ACHN (cell line): ENCODE results near the gene ITLN2.
"Not testable (repeated sequence)": the region's sequence is repeated elsewhere in the genome, so short reads cannot be mapped to it uniquely, and the experiment has no call there.

ENCODE experiments used
- DNase-seq: peaks from one replicate; pipeline ENCODE4 v3.0.0-alpha.2; 2015
- in situ Hi-C: cut with HindIII; loops from 2 replicates; pipeline ENCODE4 v1.10.0; 2017; ENCODE audit warnings: low sequenced_read_pairs, low pct_ligation_motif_present, low pct_unique_long_range_greater_than_20kb

Gene ITLN2

GRCh38 chr1:160963521-160963920 is 8.9 kb upstream of the ITLN2 start:
- no peak for DNase-seq
- in situ Hi-C loops: no loop called here

- no peak for DNase-seq
- in situ Hi-C loops: no loop called here
Observed at GRCh38 chr1:160961419-160961818, 6.8 kb upstream of the ITLN2 start.

DNA sequence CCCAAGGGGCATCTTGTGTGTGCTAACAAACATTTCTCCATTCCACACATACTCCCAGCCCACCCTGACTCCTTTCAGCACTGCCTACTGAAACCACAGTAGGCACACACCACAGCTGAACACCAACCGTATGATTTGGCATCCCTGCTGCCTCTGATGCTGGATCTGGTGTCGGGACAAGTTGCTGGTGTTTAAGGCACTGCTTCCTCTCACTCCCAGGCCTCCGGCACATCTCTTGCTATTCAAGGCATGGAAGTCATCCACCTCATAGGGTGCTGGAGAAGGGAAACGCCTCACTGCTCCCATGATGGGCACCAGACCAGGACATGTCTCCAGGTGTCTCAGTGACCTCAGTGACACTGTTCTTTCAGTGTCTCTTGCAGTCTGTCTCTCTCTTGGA is 2.4 kb upstream of the ITLN2 start:
- in situ Hi-C loops: no loop called here
- no peak for DNase-seq

DNA sequence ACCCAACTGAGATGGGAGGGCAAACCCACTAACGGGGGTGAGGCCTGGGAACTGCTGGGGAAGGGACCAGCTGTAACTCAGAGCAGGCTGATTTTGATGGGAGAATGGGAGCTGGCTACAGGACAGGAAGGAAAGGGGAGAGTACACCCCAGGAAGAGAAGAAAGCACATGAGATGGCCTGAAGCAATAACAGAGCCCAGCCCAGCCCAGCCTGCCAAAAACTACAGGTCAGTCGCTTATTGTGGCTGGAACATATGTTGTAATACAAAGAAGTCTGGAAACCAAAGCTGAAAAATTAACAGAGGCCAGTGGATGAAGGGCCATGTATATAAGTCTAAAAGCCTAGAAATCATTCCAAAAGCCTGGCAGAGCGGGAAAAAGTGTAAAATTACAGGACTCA is 1.6 kb downstream of the ITLN2 start:
- in situ Hi-C loops: no loop called here
- no peak for DNase-seq

GRCh38 chr1:160952129-160952510 is 2.5 kb downstream of the ITLN2 start:
- in situ Hi-C loops: no loop called here
- no peak for DNase-seq

- in situ Hi-C loops: no loop called here
- DNase-seq: peak; percentile 67
Observed at GRCh38 chr1:160951443-160952128, 3.0 kb downstream of the ITLN2 start.

- no peak for DNase-seq
- in situ Hi-C loops: no loop called here
Observed at GRCh38 chr1:160950657-160951056, 4.0 kb downstream of the ITLN2 start.

- in situ Hi-C loops: no loop called here
- no peak for DNase-seq
Observed at GRCh38 chr1:160949881-160950280, 4.7 kb downstream of the ITLN2 start.

GRCh38 chr1:160949216-160949880 is 5.3 kb downstream of the ITLN2 start:
- peak; percentile 67 for DNase-seq
- in situ Hi-C loops: not testable (repeated sequence)

- DNase-seq, in situ Hi-C loops: not testable (repeated sequence)
Observed at GRCh38 chr1:160947174-160947759, 7.3 kb downstream of the ITLN2 start.

GRCh38 chr1:160945881-160946280 is 8.7 kb downstream of the ITLN2 start:
- in situ Hi-C loops: not testable (repeated sequence)

GRCh38 chr1:160945079-160945478 is 9.5 kb downstream of the ITLN2 start:
- in situ Hi-C loops: no loop called here
- no peak for DNase-seq

More at GRCh38 chr1:160945881-160946280, 8.7 kb downstream of the ITLN2 start:
- DNase-seq: not testable (repeated sequence)

DNA sequence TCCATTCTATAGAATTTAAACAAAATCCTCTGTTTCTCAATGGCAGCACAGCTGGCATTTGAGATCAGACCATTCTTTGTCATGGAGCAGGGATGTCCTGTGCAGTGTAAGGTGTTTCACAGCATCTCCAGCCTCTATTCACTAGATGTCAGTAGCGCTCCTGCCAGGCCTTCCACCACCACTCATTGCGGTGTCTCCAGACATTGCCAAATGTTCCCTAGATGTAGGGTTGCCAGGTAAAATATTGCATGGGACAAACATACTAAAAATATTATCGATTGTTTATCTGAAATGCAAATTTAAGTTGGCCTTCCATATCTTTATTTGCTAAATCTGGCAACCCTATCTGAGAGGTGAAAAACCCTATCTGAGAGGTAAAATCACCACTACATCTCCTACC is 11.7 kb downstream of the ITLN2 start:
- peak; percentile 49 for DNase-seq
- in situ Hi-C loops: no loop called here

DNA sequence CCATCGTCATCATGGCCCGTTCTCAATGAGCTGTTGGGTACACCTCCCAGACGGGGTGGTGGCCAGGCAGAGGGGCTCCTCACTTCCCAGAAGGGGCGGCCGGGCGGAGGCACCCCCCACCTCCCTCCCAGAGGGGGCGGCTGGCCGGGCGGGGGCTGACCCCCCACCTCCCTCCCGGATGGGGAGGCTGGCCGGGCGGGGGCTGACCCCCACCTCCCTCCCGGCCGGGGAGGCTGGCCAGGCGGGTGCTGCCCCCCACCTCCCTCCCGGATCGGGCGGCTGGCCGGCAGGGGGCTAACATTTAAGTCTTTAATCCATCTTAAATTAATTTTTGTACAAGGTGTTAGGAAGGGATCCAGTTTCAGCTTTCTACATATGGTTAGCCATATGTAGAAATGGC is 17.9 kb downstream of the ITLN2 start:
- in situ Hi-C loops, DNase-seq: not testable (repeated sequence)

DNA sequence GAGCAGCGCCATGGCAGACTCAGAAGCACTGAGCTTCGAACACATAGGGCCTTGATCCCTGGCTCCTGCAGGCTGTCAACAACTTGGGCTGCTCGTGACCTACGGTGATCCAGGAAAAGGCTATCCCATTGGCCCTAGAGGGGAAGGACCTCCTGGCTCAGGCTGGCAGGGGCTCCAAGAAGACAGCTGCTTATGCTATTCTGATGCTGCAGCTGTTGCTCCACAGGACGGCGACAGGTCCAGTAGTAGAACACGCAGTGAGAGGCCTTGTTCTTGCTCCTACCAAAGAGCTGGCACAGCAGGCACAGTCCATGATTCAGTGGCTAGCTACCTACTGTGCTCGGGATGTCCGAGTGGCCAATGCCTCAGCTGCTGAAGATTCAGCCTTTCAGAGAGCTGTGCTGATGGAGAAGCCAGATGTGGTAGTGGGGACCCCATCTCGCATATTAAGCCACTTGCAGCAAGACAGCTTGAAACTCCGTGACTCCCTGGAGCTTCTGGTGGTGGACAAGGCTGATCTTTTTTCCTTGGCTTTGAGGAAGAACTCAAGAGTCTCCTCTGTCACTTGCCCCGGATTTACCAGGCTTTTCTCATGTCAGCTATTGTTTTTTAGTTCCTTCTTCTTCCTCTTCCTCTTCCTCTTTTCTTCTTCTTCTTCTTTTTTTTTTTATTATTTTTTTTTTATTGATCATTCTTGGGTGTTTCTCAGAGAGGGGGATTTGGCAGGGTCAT is 18.9 kb downstream of the ITLN2 start:
- in situ Hi-C loops: no loop called here
- no peak for DNase-seq

DNA sequence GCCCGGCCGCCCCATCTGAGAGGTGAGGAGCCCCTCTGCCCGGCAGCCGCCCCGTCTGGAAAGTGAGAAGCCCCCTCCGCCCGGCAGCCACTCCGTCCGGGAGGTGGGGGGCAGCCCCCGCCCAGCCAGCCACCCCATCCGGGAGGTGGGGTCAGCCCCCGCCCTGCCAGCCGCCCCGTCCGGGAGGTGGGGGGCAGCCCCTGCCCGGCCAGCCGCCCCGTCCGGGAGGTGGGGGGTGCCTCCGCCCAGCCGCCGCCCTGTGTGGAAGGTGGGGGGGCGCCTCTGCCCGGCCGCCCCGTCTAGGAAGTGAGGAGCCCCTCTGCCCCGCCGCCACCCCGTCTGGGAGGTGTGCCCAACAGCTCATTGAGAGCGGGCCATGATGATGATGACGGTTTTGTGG is 21.3 kb downstream of the ITLN2 start:
- DNase-seq, in situ Hi-C loops: not testable (repeated sequence)

DNA sequence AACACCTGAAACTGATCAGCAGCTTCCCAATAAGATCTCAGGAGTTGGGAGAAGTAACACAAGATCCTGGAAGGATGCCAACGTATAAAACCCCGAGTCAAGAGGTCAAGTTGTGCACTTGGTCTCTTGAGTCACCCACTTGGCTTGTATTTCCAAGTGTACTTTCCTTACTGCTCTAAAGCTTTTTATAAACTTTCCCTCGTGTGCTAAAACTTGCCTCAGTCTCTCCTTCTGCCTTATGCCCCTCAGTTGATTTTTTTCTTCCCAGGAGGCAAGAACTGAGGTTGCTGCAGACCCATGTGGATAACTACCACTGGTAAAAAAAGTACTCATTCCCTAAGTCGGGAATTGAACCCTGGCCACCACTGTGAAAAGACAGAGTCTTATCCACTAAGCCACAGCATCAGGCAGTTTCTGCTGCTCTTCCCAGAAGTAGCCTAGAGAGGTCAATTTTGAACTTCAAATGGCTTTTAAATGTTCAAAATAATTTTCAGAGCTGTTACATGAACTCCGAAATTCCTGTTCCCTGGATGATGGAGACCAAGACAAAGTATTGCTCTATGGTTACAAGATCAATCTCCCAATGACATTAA is 28.9 kb downstream of the ITLN2 start:
- no peak for DNase-seq
- in situ Hi-C loops: no loop called here

DNA sequence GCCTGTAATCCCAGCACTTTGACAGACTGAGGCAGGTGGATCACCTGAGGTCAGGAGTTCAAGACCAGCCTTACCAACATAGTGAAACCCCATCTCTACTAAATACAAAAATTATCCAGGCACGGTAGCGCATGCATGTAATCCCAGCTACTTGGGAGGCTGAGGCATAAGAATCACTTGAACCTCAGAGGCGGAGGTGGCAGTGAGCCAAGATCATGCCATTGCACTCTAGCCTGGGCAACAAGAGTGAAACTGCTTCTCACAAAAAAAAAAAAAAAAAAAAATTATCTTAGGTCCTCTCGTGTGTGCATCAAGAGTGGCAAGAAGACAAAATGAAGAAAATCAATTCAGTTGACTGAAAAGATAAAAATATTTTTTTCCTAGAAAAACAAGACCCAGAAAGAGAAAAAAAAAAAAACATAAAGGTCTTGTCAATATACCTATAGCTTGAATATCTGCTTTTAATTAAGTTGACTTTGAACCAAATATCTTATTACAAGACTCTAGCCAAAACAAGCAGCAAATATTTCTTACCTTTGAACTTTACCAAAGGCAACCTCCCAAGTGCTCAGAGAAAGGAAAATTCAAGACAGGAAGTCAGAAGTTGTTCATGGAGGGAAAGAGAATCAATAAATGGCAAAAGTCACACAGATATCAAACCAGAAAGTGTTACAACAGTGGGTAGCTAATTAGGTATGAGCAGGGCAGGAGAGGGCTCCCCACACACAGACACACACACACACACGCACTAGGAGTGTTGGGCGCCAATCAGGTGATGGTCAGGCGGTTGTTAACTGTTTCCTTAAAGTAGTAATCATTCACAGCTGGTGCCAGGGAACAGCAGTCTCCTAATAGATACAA is 29.6 kb downstream of the ITLN2 start:
- in situ Hi-C loops: no loop called here
- no peak for DNase-seq
